Endothelial cell (in vitro differentiated cells): ENCODE data around the gene ITGB2. TPM values are rescaled to one million over a fixed set of nuclear protein-coding genes. Genes with fewer than 3 reads are reported as not detected.

Experiments
- DNase-seq: peaks from one replicate; pipeline ENCODE4 v3.0.0; 2021; ENCODE audit warnings: low spot score
- H3K27ac Mint-ChIP-seq: one replicate; pipeline ENCODE4 v1.8.0; 2021; ENCODE audit warnings: mixed read lengths, inconsistent platforms; ENCODE audit not compliant: unreplicated experiment
- H3K27me3 Mint-ChIP-seq: one replicate; pipeline ENCODE4 v1.8.0; 2021; ENCODE audit warnings: mild to moderate bottlenecking, moderate library complexity, mixed read lengths, inconsistent platforms; ENCODE audit not compliant: unreplicated experiment
- H3K36me3 Mint-ChIP-seq: one replicate; pipeline ENCODE4 v1.8.0; 2021; ENCODE audit warnings: mild to moderate bottlenecking, low read depth, mixed read lengths, inconsistent platforms; ENCODE audit not compliant: unreplicated experiment
- H3K4me1 Mint-ChIP-seq: one replicate; pipeline ENCODE4 v1.8.0; 2021; ENCODE audit warnings: mild to moderate bottlenecking, mixed read lengths, inconsistent platforms; ENCODE audit not compliant: unreplicated experiment
- H3K4me3 Mint-ChIP-seq: one replicate; pipeline ENCODE4 v1.8.0; 2021; ENCODE audit warnings: mild to moderate bottlenecking, mixed read lengths, inconsistent platforms; ENCODE audit not compliant: unreplicated experiment
- H3K9me3 Mint-ChIP-seq: one replicate; pipeline ENCODE4 v1.8.0; 2021; ENCODE audit warnings: mixed read lengths, inconsistent platforms; ENCODE audit not compliant: unreplicated experiment
- CTCF ChIP-seq: fragments of 200-600 bp; sonication (generic); IDR thresholded peaks from one replicate; pipeline ENCODE4 v1.5.0; 2021; ENCODE audit warnings: antibody characterized with exemption; ENCODE audit not compliant: unreplicated experiment
- total RNA-seq: library from RNA; stranded (reverse); fragmentation: NEBNext Ultra II Directional; extraction: Animal tissue kit (Norgen Biotek cat#: 25700); gene quantifications from one replicate; pipeline ENCODE4 v1.2.1, GENCODE V29; 2021; ENCODE audit not compliant: unreplicated experiment

Gene ITGB2
- total RNA-seq, 1 donor from 2014 or later, result 21.3 TPM

- Mint-ChIP-seq H3K4me1 (peaks cover 6% of the 10 kb centered on the region), H3K27ac (no peak overlapping the region), H3K4me3 (no peak overlapping the region), H3K36me3 (peaks cover 4% of the 10 kb centered on the region), H3K27me3 (peaks cover 26% of the 10 kb centered on the region), H3K9me3 (no peaks in the 10 kb centered on the region)
- DNase-seq, result peak; percentile 66
- TF ChIP-seq CTCF, result no peak
Measured at GRCh38 chr21:44932408-44933181, 11.9 kb upstream of the ITGB2 start.

- DNase-seq, result no peak
- Mint-ChIP-seq H3K4me3 (no peak overlapping the region), H3K36me3 (peaks cover 4% of the 10 kb centered on the region), H3K27ac (no peak overlapping the region), H3K9me3 (no peaks in the 10 kb centered on the region), H3K27me3 (peaks cover 26% of the 10 kb centered on the region), H3K4me1 (peaks cover 15% of the 10 kb centered on the region)
- TF ChIP-seq CTCF, result no peak
Measured at GRCh38 chr21:44931501-44932407, 11.1 kb upstream of the ITGB2 start.

GRCh38 chr21:44931137-44931500 lies 10.4 kb upstream of the ITGB2 start:
- no peak for DNase-seq
- Mint-ChIP-seq H3K27ac (no peak overlapping the region), H3K9me3 (no peaks in the 10 kb centered on the region), H3K4me3 (no peak overlapping the region), H3K36me3 (peaks cover 4% of the 10 kb centered on the region), H3K4me1 (peaks cover 21% of the 10 kb centered on the region), H3K27me3 (peaks cover 28% of the 10 kb centered on the region)
- TF ChIP-seq CTCF, result no peak

- Mint-ChIP-seq H3K4me3 (no peak overlapping the region), H3K9me3 (no peaks in the 10 kb centered on the region), H3K27me3 (peaks cover 30% of the 10 kb centered on the region), H3K4me1 (peaks cover 23% of the 10 kb centered on the region), H3K27ac (no peak overlapping the region), H3K36me3 (peaks cover 4% of the 10 kb centered on the region)
- TF ChIP-seq CTCF, result no peak
- no peak for DNase-seq
Measured at GRCh38 chr21:44930543-44930981, 9.9 kb upstream of the ITGB2 start.
